K562 (cell line): Measurements from ENCODE around the gene DHX58. TPM values are rescaled to one million over a fixed set of nuclear protein-coding genes. Genes with fewer than 3 reads are reported as not detected.

ENCODE experiments used
- ATAC-seq: fragments of 200-7000 bp; cut with Tn5 transposase; 3 replicates; pipeline ENCODE4 v1.9.1; 2020; ENCODE audit warnings: moderate library complexity
- BruUV-seq: library from RNA; stranded (reverse); fragments of 400-500 nt; replicated peaks from 2 replicates; lab custom pipeline; 2021; lab: Mats Ljungman, UMichigan
- CTCF ChIA-PET: fragments of 300-600 bp; formaldehyde crosslinking; extraction: SDS; loops from one replicate; lab custom pipeline; 2021; ENCODE audit warnings: low intra/inter-chr PET ratio; lab: Yijun Ruan, JAX
- POLR2A ChIA-PET: fragments of 300-600, 350-650 bp; sonication (Branson Sonifier 250); formaldehyde crosslinking; extraction: SDS; loops from one replicate; lab custom pipeline; 2021; ENCODE audit warnings: antibody characterized with exemption, inconsistent platforms; lab: Yijun Ruan, JAX
- DNase-seq, 4 experiments: peaks; one replicate each; pipeline versions ENCODE4 v3.0.0 to v3.0.0-alpha.2; 2011 to 2018; ENCODE audit warnings: low spot score in 3 of 4, mixed read lengths in 3 of 4; ENCODE audit errors: extremely low read depth in 1 of 4
- FAIRE-seq: peaks from 2 replicates; lab custom pipeline; 2011; peaks lifted over from hg19 to GRCh38; lab: Jason Lieb, UNC
- H2AFZ ChIP-seq: 2 replicates; pipeline ENCODE4 v1.6.0; 2011; ENCODE audit warnings: low read depth, low read length, control low read depth, inconsistent platforms
- H3K27ac ChIP-seq: fragments of 200-600 bp; 3 replicates; pipeline ENCODE4 v1.8.0; 2011; ENCODE audit warnings: low read depth, mild to moderate bottlenecking, control low read depth, inconsistent platforms, low read length, moderate library complexity, mixed read lengths; ENCODE audit errors: extremely low read depth
- H3K27me3 ChIP-seq, 2 experiments: fragments of 300-600 bp in 1 of 2; 2 replicates in 1 of 2; 3 replicates in 1 of 2; pipeline versions ENCODE4 v1.6.0 to v1.8.0; 2011; ENCODE audit warnings: inconsistent platforms in 2 of 2, low read length in 2 of 2, mild to moderate bottlenecking in 1 of 2, mixed read lengths in 1 of 2, moderate library complexity in 1 of 2; ENCODE audit not compliant: control insufficient read depth in 2 of 2, insufficient read depth in 2 of 2
- H3K36me3 ChIP-seq: fragments of 300-600 bp; 3 replicates; pipeline ENCODE4 v1.8.0; 2011; ENCODE audit warnings: mild to moderate bottlenecking, low read length, inconsistent platforms; ENCODE audit not compliant: control insufficient read depth, insufficient read depth
- H3K4me1 ChIP-seq, 2 experiments: fragments of 200-600 bp in 1 of 2; replicated peaks in 1 of 2; 2 replicates in 1 of 2; 3 replicates in 1 of 2; pipeline versions ENCODE4 v1.5.1 to v1.8.0; 2011; ENCODE audit warnings: inconsistent platforms in 2 of 2, low read length in 2 of 2, mild to moderate bottlenecking in 1 of 2, mixed read lengths in 1 of 2, moderate library complexity in 1 of 2; ENCODE audit not compliant: control insufficient read depth in 2 of 2, insufficient read depth in 2 of 2
- H3K4me2 ChIP-seq: 2 replicates; pipeline ENCODE4 v1.6.1; 2011; ENCODE audit warnings: low read length, control low read depth, inconsistent platforms, mixed read lengths; ENCODE audit not compliant: insufficient read depth
- H3K4me3 ChIP-seq: fragments of 200-600 bp; sonication (generic), shearing (Covaris generic); 2 replicates; pipeline ENCODE4 v1.5.1; 2016; ENCODE audit warnings: control low read depth, inconsistent platforms
- H3K79me2 ChIP-seq: fragments of 200-600 bp; 3 replicates; pipeline ENCODE4 v1.8.0; 2011; ENCODE audit warnings: low read length, inconsistent platforms; ENCODE audit not compliant: control insufficient read depth, insufficient read depth
- H3K9ac ChIP-seq, 2 experiments: 2 replicates each; pipeline versions ENCODE4 v1.6.0 to v1.6.1; 2011; ENCODE audit warnings: low read depth in 2 of 2, low read length in 2 of 2, control low read depth in 1 of 2, inconsistent platforms in 1 of 2, mild to moderate bottlenecking in 1 of 2, mixed read lengths in 1 of 2; ENCODE audit not compliant: insufficient read depth in 1 of 2
- H3K9me1 ChIP-seq: one replicate; pipeline ENCODE4 v1.6.0; 2011; ENCODE audit warnings: inconsistent platforms, mild to moderate bottlenecking, low read length, moderate library complexity; ENCODE audit not compliant: control insufficient read depth, insufficient read depth
- H3K9me3 ChIP-seq: replicated peaks from 2 replicates; pipeline ENCODE4 v1.5.1; 2011; ENCODE audit warnings: low read depth, low read length, inconsistent platforms; ENCODE audit not compliant: control insufficient read depth, insufficient read depth
- H4K20me1 ChIP-seq: replicated peaks from 2 replicates; pipeline ENCODE4 v1.6.1; 2011; ENCODE audit warnings: low read length, inconsistent platforms, mixed read lengths; ENCODE audit not compliant: control insufficient read depth, insufficient read depth
- ARID1B ChIP-seq: fragments of 450-650 bp; IDR thresholded peaks from 2 replicates; pipeline ENCODE4 v1.6.1; 2016; ENCODE audit warnings: antibody characterized with exemption, mild to moderate bottlenecking, inconsistent platforms
- RAD21 ChIP-seq, 2 experiments: fragments of 250-450 bp in 1 of 2; fragments of 450-650 bp in 1 of 2; sonication (Bioruptor Pico) in 1 of 2; formaldehyde crosslinking in 1 of 2; IDR thresholded peaks in 1 of 2; conservative IDR thresholded peaks in 1 of 2; 2 replicates each; pipeline versions ENCODE4 v1.4.0 to v1.8.0; 2020 to 2022; ENCODE audit warnings: mild to moderate bottlenecking in 2 of 2, moderate library complexity in 1 of 2
- SMC3 ChIP-seq: conservative IDR thresholded peaks from 2 replicates; pipeline ENCODE4 v1.6.1; 2011; ENCODE audit warnings: low read depth, low read length, improper control_type of control experiment; ENCODE audit not compliant: insufficient read depth
- WGBS: fragments of 100-300 bp; shearing (Covaris generic); methylation state at CpG from one replicate; pipeline ENCODE4 v1.1.6; 2016; ENCODE audit warnings: low coverage, mixed read lengths; ENCODE audit not compliant: insufficient coverage; ENCODE audit errors: missing lambda C conversion rate; 5-methylcytosine and 5-hydroxymethylcytosine counted together
- in situ Hi-C: fragments of 300-500 bp; cut with MboI; formaldehyde crosslinking; loops from 4 replicates; pipeline ENCODE4 v1.15.0; 2018; ENCODE audit warnings: inconsistent platforms, mixed read lengths
- intact Hi-C: fragments of 100-400 bp; cut with micrococcal nuclease; formaldehyde crosslinking; loops from 2 replicates; pipeline ENCODE4 v1.14.2; 2022
- polyA plus RNA-seq, 8 experiments: library from polyadenylated mRNA; depleted of rRNA in 4 of 8; stranded (reverse) in 5 of 8; unstranded in 3 of 8; fragments of >200 nt; fragmentation: Nextera tagmentation in 2 of 8; fragmentation: Illumina TruSeq in 1 of 8; extraction: Ambion mirVana in 2 of 8; extraction: Trizol in 1 of 8; gene quantifications; 2 replicates each; pipeline versions ENCODE4 v1.2.1 to v1.2.3, GENCODE V29; 2011 to 2014; ENCODE audit warnings: inconsistent platforms in 1 of 8, missing spikeins in 1 of 8
- total RNA-seq, 7 experiments: library from RNA; depleted of rRNA in 6 of 7; stranded (reverse); fragments of >200 nt in 6 of 7; fragmentation: Illumina TruSeq in 2 of 7; extraction: Trizol in 2 of 7; gene quantifications; 2 replicates each; pipeline versions ENCODE4 v1.2.1 to v1.2.3, GENCODE V29; 2011 to 2021; ENCODE audit warnings: low replicate concordance in 1 of 7
- TF ChIP-seq, protein P1 (sequence below), 2 experiments: fragments of 450-650 bp; formaldehyde crosslinking in 1 of 2; IDR thresholded peaks; 2 replicates each; pipeline versions ENCODE4 v1.4.0 to v1.6.1; 2014 to 2020; ENCODE audit warnings: mild to moderate bottlenecking in 2 of 2, borderline replicate concordance in 1 of 2, low read depth in 1 of 2
- TF ChIP-seq, protein P2 (sequence below), 3 experiments: IDR thresholded peaks in 2 of 3; conservative IDR thresholded peaks in 1 of 3; 2 replicates each; pipeline ENCODE4 v1.5.1; 2011 to 2012; ENCODE audit warnings: low read length in 3 of 3, mild to moderate bottlenecking in 3 of 3, control low read depth in 2 of 3, improper control_type of control experiment in 1 of 3, inconsistent platforms in 1 of 3, low read depth in 1 of 3, mixed read lengths in 1 of 3, moderate library complexity in 1 of 3; ENCODE audit not compliant: insufficient read depth in 2 of 3

The DHX58 gene
- total and polyA plus RNA-seq, 9 of the 15 experiments (the other 6 are each of a cell fraction or from before 2014, with no cell fraction given), result 0.15 to 3.0 (median 1.4) TPM

DNA sequence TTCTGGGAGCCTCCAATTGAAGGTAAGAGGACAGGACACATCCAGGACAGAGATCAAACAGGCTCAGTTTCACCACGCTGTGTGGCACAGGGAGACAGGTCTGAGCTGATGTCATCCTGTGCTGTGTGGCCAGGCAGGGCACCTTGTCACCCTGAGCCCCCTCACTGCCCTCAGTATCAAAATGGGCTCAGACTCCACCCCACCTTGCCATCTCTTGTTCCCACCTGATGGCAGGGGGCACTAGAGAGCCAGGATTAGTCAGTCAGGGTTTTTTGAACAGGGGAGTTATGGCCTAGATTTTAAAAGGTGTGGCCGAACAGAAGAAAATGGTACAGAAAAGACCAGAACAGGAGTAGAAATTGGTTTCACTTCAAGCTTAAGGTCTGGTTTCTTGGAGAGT is 6.0 kb upstream of the DHX58 start:
- Histone ChIP-seq H3K9me3 (no peaks in the 10 kb centered on the region), H3K27ac (no peak overlapping the region), H3K4me1 (peaks cover 13 to 52% of the 10 kb centered on the region in 2 experiments), H3K9ac (peak overlapping the region in 1 of 2 experiments; percentile 2; a peak in 1 of 4 replicates), H2AFZ (no peak overlapping the region), H3K4me3 (no peak overlapping the region), H3K9me1 (peaks cover 3% of the 10 kb centered on the region), H3K79me2 (peaks cover 10% of the 10 kb centered on the region; the same call in 2 of the 3 replicates), H3K27me3 (no peaks in the 10 kb centered on the region), H3K36me3 (peaks cover 58% of the 10 kb centered on the region; the same call in 2 of the 3 replicates), H4K20me1 (no peaks in the 10 kb centered on the region), H3K4me2 (no peak overlapping the region)
- in situ Hi-C loops (loop anchor here (25.0 kb wide), 1 partner anchor 381 kb away; the partner anchor contains the start of gene HAP1), intact Hi-C loops (loop anchor here (2.0 kb wide), 1 partner anchor 62 kb away; the partner anchor contains the start of gene KCNH4)
- ATAC-seq (peak; percentile 11; the same call in 1 of the 3 replicates), DNase-seq (peak; percentile 41 to 59 (median 48)), FAIRE-seq (peak; percentile 84)
- CTCF ChIA-PET, result interaction anchor here (1.2 to 1.9 kb wide), 2 partner anchors 51 to 63 kb away, joined by 3 to 12 read pairs; partner anchors contain the start of gene KCNH4
- WGBS, result 85% methylated on average over 2 of the region's 2 CpGs
- POLR2A ChIA-PET, result interaction anchor here (0.6 to 1.1 kb wide), 3 partner anchors 10 to 95 kb away, joined by 3 read pairs; no protein-coding TSS in a partner anchor
- no peak for TF ChIP-seq ARID1B
- TF ChIP-seq RAD21 (CRISPR knock-in tag; conservative IDR thresholded peaks at IDR 0.05 in 1 of 2, IDR thresholded peaks at IDR 0.05 in 1 of 2), result peak; percentile 29 to 58
- TF ChIP-seq SMC3, result peak; percentile 32; the same call in 1 of the 2 replicates
- TF ChIP-seq, protein P1, sequence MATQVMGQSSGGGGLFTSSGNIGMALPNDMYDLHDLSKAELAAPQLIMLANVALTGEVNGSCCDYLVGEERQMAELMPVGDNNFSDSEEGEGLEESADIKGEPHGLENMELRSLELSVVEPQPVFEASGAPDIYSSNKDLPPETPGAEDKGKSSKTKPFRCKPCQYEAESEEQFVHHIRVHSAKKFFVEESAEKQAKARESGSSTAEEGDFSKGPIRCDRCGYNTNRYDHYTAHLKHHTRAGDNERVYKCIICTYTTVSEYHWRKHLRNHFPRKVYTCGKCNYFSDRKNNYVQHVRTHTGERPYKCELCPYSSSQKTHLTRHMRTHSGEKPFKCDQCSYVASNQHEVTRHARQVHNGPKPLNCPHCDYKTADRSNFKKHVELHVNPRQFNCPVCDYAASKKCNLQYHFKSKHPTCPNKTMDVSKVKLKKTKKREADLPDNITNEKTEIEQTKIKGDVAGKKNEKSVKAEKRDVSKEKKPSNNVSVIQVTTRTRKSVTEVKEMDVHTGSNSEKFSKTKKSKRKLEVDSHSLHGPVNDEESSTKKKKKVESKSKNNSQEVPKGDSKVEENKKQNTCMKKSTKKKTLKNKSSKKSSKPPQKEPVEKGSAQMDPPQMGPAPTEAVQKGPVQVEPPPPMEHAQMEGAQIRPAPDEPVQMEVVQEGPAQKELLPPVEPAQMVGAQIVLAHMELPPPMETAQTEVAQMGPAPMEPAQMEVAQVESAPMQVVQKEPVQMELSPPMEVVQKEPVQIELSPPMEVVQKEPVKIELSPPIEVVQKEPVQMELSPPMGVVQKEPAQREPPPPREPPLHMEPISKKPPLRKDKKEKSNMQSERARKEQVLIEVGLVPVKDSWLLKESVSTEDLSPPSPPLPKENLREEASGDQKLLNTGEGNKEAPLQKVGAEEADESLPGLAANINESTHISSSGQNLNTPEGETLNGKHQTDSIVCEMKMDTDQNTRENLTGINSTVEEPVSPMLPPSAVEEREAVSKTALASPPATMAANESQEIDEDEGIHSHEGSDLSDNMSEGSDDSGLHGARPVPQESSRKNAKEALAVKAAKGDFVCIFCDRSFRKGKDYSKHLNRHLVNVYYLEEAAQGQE (IDR thresholded peaks at IDR 0.05; ENCODE audit: borderline replicate concordance), result peak; percentile 47; the same call in 1 of the 2 replicates
- TF ChIP-seq, protein P1 (CRISPR knock-in tag; IDR thresholded peaks at IDR 0.05; ENCODE audit: low read depth), result no peak
- TF ChIP-seq, protein P2, sequence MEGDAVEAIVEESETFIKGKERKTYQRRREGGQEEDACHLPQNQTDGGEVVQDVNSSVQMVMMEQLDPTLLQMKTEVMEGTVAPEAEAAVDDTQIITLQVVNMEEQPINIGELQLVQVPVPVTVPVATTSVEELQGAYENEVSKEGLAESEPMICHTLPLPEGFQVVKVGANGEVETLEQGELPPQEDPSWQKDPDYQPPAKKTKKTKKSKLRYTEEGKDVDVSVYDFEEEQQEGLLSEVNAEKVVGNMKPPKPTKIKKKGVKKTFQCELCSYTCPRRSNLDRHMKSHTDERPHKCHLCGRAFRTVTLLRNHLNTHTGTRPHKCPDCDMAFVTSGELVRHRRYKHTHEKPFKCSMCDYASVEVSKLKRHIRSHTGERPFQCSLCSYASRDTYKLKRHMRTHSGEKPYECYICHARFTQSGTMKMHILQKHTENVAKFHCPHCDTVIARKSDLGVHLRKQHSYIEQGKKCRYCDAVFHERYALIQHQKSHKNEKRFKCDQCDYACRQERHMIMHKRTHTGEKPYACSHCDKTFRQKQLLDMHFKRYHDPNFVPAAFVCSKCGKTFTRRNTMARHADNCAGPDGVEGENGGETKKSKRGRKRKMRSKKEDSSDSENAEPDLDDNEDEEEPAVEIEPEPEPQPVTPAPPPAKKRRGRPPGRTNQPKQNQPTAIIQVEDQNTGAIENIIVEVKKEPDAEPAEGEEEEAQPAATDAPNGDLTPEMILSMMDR (IDR thresholded peaks at IDR 0.05 in 2 of 3, conservative IDR thresholded peaks at IDR 0.05 in 1 of 3; ENCODE audit: insufficient read depth in 2 of 3, low read depth in 1 of 3, low read length in 3 of 3), result peak; percentile 63 to 69 (median 65)
- BruUV-seq, result no TSS peak
